ENCODE data around the gene LATS2.

LATS2 gene

GRCh38 chr13:21061029-21061763, at the start of gene LATS2:
Gene LATS2 (minus strand): TSS chr13:21061586. CDS start chr13:21046026, 15,560 bp downstream.
- peak; percentile 37 for DNase-seq (ENCODE audit: low read depth)

GRCh38 chr13:21109168-21109567, 47.8 kb upstream of the LATS2 start:
- DNase-seq (ENCODE audit: low read depth) = no peak

GRCh38 chr13:21106089-21106488, 44.7 kb upstream of the LATS2 start:
- DNase-seq (ENCODE audit: low read depth) = no peak

- DNase-seq (ENCODE audit: low read depth) = no peak
These were observed 43.0 kb upstream of the LATS2 start for GRCh38 chr13:21104199-21105019.

GRCh38 chr13:21101865-21102576, 40.6 kb upstream of the LATS2 start:
- DNase-seq (ENCODE audit: low read depth) = no peak

GRCh38 chr13:21100994-21101757, 39.8 kb upstream of the LATS2 start:
- no peak for DNase-seq (ENCODE audit: low read depth)

- DNase-seq (ENCODE audit: low read depth) = no peak
These were observed 38.8 kb upstream of the LATS2 start for GRCh38 chr13:21100211-21100610.

GRCh38 chr13:21095311-21095710, 33.9 kb upstream of the LATS2 start:
- DNase-seq (ENCODE audit: low read depth) = no peak

- DNase-seq (ENCODE audit: low read depth) = no peak
These were observed 28.4 kb upstream of the LATS2 start for GRCh38 chr13:21089830-21090229.

GRCh38 chr13:21088534-21088933, 27.1 kb upstream of the LATS2 start:
- no peak for DNase-seq (ENCODE audit: low read depth)

- DNase-seq (ENCODE audit: low read depth) = no peak
These were observed 25.5 kb upstream of the LATS2 start for GRCh38 chr13:21086929-21087328.

- DNase-seq (ENCODE audit: low read depth) = no peak
These were observed 20.5 kb upstream of the LATS2 start for GRCh38 chr13:21081926-21082325.

GRCh38 chr13:21080593-21080891, 19.2 kb upstream of the LATS2 start:
- DNase-seq (ENCODE audit: low read depth) = no peak

GRCh38 chr13:21079761-21080592, 18.6 kb upstream of the LATS2 start:
- DNase-seq (ENCODE audit: low read depth) = no peak

- DNase-seq (ENCODE audit: low read depth) = no peak
These were observed 17.8 kb upstream of the LATS2 start for GRCh38 chr13:21079221-21079620.

- no peak for DNase-seq (ENCODE audit: low read depth)
These were observed 17.1 kb upstream of the LATS2 start for GRCh38 chr13:21078501-21078900.

- DNase-seq (ENCODE audit: low read depth) = no peak
These were observed 16.5 kb upstream of the LATS2 start for GRCh38 chr13:21077788-21078353.

GRCh38 chr13:21077076-21077787, 15.8 kb upstream of the LATS2 start:
- no peak for DNase-seq (ENCODE audit: low read depth)

GRCh38 chr13:21076253-21076652, 14.9 kb upstream of the LATS2 start:
- no peak for DNase-seq (ENCODE audit: low read depth)
